B cell (primary cell): Measurements from ENCODE around the gene COL25A1. TPM values are rescaled to one million over a fixed set of nuclear protein-coding genes. Genes with fewer than 3 reads are reported as not detected.

Experiments
- ATAC-seq: fragments of 200-7000 bp; cut with Tn5 transposase; one replicate; pipeline ENCODE4 v1.10.0; 2021; ENCODE audit warnings: low read depth, mild to moderate bottlenecking, moderate number of reproducible peaks, moderate library complexity
- CTCF ChIA-PET: fragments of 350-600 bp; sonication (Branson Sonifier 250); formaldehyde crosslinking; loops from one replicate; lab custom pipeline; 2021; ENCODE audit warnings: antibody characterized with exemption, inconsistent platforms; lab: Charles Lee
- POLR2A ChIA-PET: fragments of 350-600 bp; sonication (Branson Sonifier 250); formaldehyde crosslinking; loops from one replicate; lab custom pipeline; 2021; ENCODE audit warnings: antibody characterized with exemption; lab: Charles Lee
- DNase-seq: peaks from one replicate; pipeline ENCODE4 v3.0.0; 2013
- H2AFZ ChIP-seq: 2 replicates; pipeline ENCODE4 v1.6.1; 2012; ENCODE audit warnings: mild to moderate bottlenecking, low read depth, low read length; ENCODE audit not compliant: insufficient read depth, poor library complexity, severe bottlenecking
- H3K27ac ChIP-seq, 2 donors: 1 replicate in 1 of 2; 2 replicates in 1 of 2; pipeline ENCODE4 v1.5.1; 2012 to 2013; ENCODE audit warnings: low read length in 2 of 2, mild to moderate bottlenecking in 2 of 2, moderate library complexity in 1 of 2
- H3K27me3 ChIP-seq, 4 experiments: fragments of 200-600 bp in 1 of 4; sonication (generic) in 1 of 4; replicated peaks in 1 of 4; 1 replicate in 2 of 4; 2 replicates in 2 of 4; pipeline versions ENCODE4 v1.6.1 to v1.7.0; 2013 to 2016; ENCODE audit warnings: low read length in 3 of 4, mild to moderate bottlenecking in 2 of 4, mixed read lengths in 1 of 4, moderate library complexity in 1 of 4; ENCODE audit not compliant: insufficient read depth in 4 of 4, control insufficient read depth in 3 of 4; ENCODE audit errors: control extremely low read depth in 1 of 4
- H3K36me3 ChIP-seq, 2 experiments: replicated peaks in 1 of 2; 1 replicate in 1 of 2; 2 replicates in 1 of 2; pipeline versions ENCODE4 v1.6.1 to v1.7.1; 2013; ENCODE audit warnings: low read length in 1 of 2; ENCODE audit not compliant: insufficient read depth in 2 of 2, control insufficient read depth in 1 of 2; ENCODE audit errors: control extremely low read depth in 1 of 2, extremely low read depth in 1 of 2
- H3K4me1 ChIP-seq, 2 donors: fragments of 200-600 bp in 1 of 2; sonication (generic) in 1 of 2; 1 replicate in 1 of 2; 2 replicates in 1 of 2; pipeline versions ENCODE4 v1.5.1 to v1.6.1; 2013 to 2017; ENCODE audit warnings: low read length in 2 of 2; ENCODE audit not compliant: control insufficient read depth in 2 of 2, insufficient read depth in 2 of 2
- H3K4me2 ChIP-seq: replicated peaks from 2 replicates; pipeline ENCODE3; 2012; ENCODE audit warnings: mild to moderate bottlenecking, low read depth, low read length; ENCODE audit not compliant: poor library complexity, severe bottlenecking
- H3K4me3 ChIP-seq, 5 experiments: fragments of 200-600 bp in 1 of 5; sonication (generic) in 1 of 5; 1 replicate in 3 of 5; 2 replicates in 2 of 5; pipeline versions ENCODE4 v1.5.1 to v1.7.0; 2011 to 2016; ENCODE audit warnings: low read length in 4 of 5, mild to moderate bottlenecking in 4 of 5, low read depth in 2 of 5, control low read depth in 1 of 5, moderate library complexity in 1 of 5; ENCODE audit not compliant: insufficient read depth in 1 of 5; ENCODE audit errors: control extremely low read depth in 1 of 5, extremely low read depth in 1 of 5
- H3K79me2 ChIP-seq: fragments of 200-600 bp; sonication (generic); one replicate; pipeline ENCODE4 v1.6.0; 2016; ENCODE audit warnings: low read length; ENCODE audit not compliant: control insufficient read depth, insufficient read depth
- H3K9ac ChIP-seq: fragments of 200-600 bp; sonication (generic); 2 replicates; pipeline ENCODE4 v1.6.1; 2017; ENCODE audit warnings: mild to moderate bottlenecking, low read length, moderate library complexity
- H3K9me3 ChIP-seq, 3 donors: one replicate each; pipeline versions ENCODE4 v1.6.1 to v1.7.1; 2013; ENCODE audit warnings: low read length in 2 of 3; ENCODE audit not compliant: control insufficient read depth in 2 of 3, insufficient read depth in 1 of 3; ENCODE audit errors: control extremely low read depth in 1 of 3
- H4K20me1 ChIP-seq: 2 replicates; pipeline ENCODE4 v1.6.0; 2012; ENCODE audit warnings: mild to moderate bottlenecking, low read length; ENCODE audit not compliant: insufficient read depth, control insufficient read depth, poor library complexity, severe bottlenecking
- H3K27ac Mint-ChIP-seq: one replicate; pipeline ENCODE4 v1.8.0; 2021; ENCODE audit warnings: mixed read lengths
- H3K27me3 Mint-ChIP-seq: one replicate; pipeline ENCODE4 v1.8.0; 2021; ENCODE audit warnings: mixed read lengths
- H3K4me1 Mint-ChIP-seq: one replicate; pipeline ENCODE4 v1.8.0; 2021; ENCODE audit warnings: mixed read lengths
- H3K4me3 Mint-ChIP-seq: one replicate; pipeline ENCODE4 v1.8.0; 2021; ENCODE audit warnings: mixed read lengths
- H3K9me3 Mint-ChIP-seq: one replicate; pipeline ENCODE4 v1.8.0; 2022; ENCODE audit warnings: mixed read lengths; ENCODE audit not compliant: insufficient read depth
- EZH2 ChIP-seq: IDR thresholded peaks from 2 replicates; pipeline ENCODE4 v1.6.1; 2012; ENCODE audit warnings: borderline replicate concordance, low read depth, mild to moderate bottlenecking, moderate library complexity, low read length; ENCODE audit not compliant: insufficient read depth, poor library complexity, severe bottlenecking
- WGBS: methylation state at CpG from one replicate; pipeline ENCODE4 v1.1.5; 2013; ENCODE audit warnings: missing lambda C conversion rate; ENCODE audit not compliant: insufficient coverage; 5-methylcytosine and 5-hydroxymethylcytosine counted together
- intact Hi-C: fragments of 100-400 bp; cut with micrococcal nuclease; formaldehyde crosslinking; loops from one replicate; pipeline ENCODE4 v1.10.0; 2022
- polyA plus RNA-seq: library from polyadenylated mRNA; depleted of rRNA; stranded (reverse); fragments of >200 nt; gene quantifications from 2 replicates; pipeline ENCODE4 v1.2.3, GENCODE V29; 2012
- total RNA-seq, 2 donors: library from RNA; stranded (reverse); fragments of 120-200 nt in 1 of 2; gene quantifications; 1 replicate in 1 of 2; 2 replicates in 1 of 2; pipeline versions ENCODE4 v1.2.3 to v1.2.4, GENCODE V29; 2013 to 2022
- TF ChIP-seq, protein P1 (sequence below): fragments of 200-600 bp; IDR thresholded peaks from one replicate; pipeline ENCODE4 v1.8.0; 2022; ENCODE audit warnings: antibody characterized with exemption, mild to moderate bottlenecking

The COL25A1 gene
- total and polyA plus RNA-seq, 2 donors (not counting 1 experiment from before 2014, with no cell fraction given) = not detected

DNA sequence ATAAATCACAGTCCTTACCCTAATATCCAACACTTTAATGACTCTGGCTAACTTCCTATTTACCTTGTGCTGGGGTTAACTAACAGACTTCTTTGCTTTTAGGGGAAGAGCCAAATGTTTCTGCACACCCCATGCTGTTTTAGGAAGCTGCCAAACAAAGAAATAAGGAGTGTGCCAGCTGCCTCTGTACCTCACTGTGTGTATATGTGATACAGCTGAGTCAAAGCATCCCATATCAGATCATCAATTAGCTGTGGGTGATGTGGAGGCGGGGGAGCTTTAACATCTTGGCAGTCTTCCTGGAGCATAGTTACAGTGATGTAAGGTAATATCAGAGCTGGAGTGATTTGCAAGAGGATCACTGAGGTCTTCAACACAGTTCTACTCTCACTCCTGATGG, 95.4 kb downstream of the COL25A1 start:
- Mint-ChIP-seq H3K4me3 (no peak overlapping the region), H3K27me3 (peaks cover under 1% of the 10 kb centered on the region), H3K4me1 (no peaks in the 10 kb centered on the region), H3K9me3 (no peaks in the 10 kb centered on the region), H3K27ac (no peak overlapping the region)
- Histone ChIP-seq H3K27ac (no peak overlapping the region), H3K9ac (no peak overlapping the region), H3K4me1 (no peaks in the 10 kb centered on the region), H3K4me2 (no peak overlapping the region), H3K27me3 (no peaks in the 10 kb centered on the region), H3K79me2 (no peaks in the 10 kb centered on the region), H3K9me3 (no peaks in the 10 kb centered on the region), H3K36me3 (no peaks in the 10 kb centered on the region), H3K4me3 (no peak overlapping the region), H4K20me1 (no peaks in the 10 kb centered on the region), H2AFZ (no peak overlapping the region)
- ChIA-PET CTCF (no interaction called here), POLR2A (no interaction called here)
- no CpG with 5 or more reads among the region's 1 CpG for WGBS
- TF ChIP-seq EZH2 = no peak
- TF ChIP-seq, protein P1, sequence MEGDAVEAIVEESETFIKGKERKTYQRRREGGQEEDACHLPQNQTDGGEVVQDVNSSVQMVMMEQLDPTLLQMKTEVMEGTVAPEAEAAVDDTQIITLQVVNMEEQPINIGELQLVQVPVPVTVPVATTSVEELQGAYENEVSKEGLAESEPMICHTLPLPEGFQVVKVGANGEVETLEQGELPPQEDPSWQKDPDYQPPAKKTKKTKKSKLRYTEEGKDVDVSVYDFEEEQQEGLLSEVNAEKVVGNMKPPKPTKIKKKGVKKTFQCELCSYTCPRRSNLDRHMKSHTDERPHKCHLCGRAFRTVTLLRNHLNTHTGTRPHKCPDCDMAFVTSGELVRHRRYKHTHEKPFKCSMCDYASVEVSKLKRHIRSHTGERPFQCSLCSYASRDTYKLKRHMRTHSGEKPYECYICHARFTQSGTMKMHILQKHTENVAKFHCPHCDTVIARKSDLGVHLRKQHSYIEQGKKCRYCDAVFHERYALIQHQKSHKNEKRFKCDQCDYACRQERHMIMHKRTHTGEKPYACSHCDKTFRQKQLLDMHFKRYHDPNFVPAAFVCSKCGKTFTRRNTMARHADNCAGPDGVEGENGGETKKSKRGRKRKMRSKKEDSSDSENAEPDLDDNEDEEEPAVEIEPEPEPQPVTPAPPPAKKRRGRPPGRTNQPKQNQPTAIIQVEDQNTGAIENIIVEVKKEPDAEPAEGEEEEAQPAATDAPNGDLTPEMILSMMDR = no peak
- intact Hi-C loops = no loop called here
- DNase-seq = no peak
- no peak for ATAC-seq

DNA sequence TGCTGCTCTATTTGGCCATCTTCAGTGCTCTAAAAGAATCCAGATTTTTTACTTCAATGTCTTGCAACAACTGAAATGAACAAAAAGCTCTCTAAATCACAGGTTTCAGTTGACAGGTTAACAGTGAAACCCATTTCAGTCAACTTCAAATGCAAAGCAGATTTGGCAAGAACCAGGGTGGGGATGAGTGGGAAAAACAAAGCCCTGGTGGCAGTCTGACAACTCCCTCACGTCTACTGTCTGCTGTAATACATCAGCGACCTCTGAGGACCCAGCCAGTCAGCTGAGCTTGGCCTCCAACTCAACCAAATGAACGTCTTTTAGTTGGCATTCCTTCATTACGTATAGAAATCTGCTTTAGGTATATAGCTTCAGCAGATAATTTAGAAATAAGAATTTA, 95.8 kb downstream of the COL25A1 start:
- Histone ChIP-seq H3K36me3 (no peaks in the 10 kb centered on the region), H2AFZ (no peak overlapping the region), H3K4me1 (no peaks in the 10 kb centered on the region), H3K27me3 (no peaks in the 10 kb centered on the region), H3K27ac (no peak overlapping the region), H4K20me1 (no peaks in the 10 kb centered on the region), H3K9me3 (no peaks in the 10 kb centered on the region), H3K79me2 (no peaks in the 10 kb centered on the region), H3K9ac (no peak overlapping the region), H3K4me2 (no peak overlapping the region), H3K4me3 (no peak overlapping the region)
- no peak for DNase-seq
- no peak for ATAC-seq
- TF ChIP-seq, protein P1 = no peak
- no peak for TF ChIP-seq EZH2
- intact Hi-C loops = no loop called here
- H3K4me1 Mint-ChIP-seq = no peaks in the 10 kb centered on the region
- H3K4me3 Mint-ChIP-seq = no peak overlapping the region
- POLR2A ChIA-PET = no interaction called here
- no peak overlapping the region for H3K27ac Mint-ChIP-seq
- H3K9me3 Mint-ChIP-seq = no peaks in the 10 kb centered on the region
- WGBS = 75% methylated on average over 1 of the region's 4 CpGs
- peaks cover 3% of the 10 kb centered on the region for H3K27me3 Mint-ChIP-seq
- CTCF ChIA-PET = no interaction called here
